CD4-positive, alpha-beta T cell treated with Interleukin-1 beta for 1 hour (primary cell): Measurements from ENCODE around the gene HUS1.
"Not testable (repeated sequence)": the region's sequence is repeated elsewhere in the genome, so short reads cannot be mapped to it uniquely, and the experiment has no call there.

ENCODE experiments used
- DNase-seq, 2 donors: peaks; one replicate each; pipeline ENCODE4 v3.0.0-alpha.2; 2020 to 2022

HUS1 gene

DNA sequence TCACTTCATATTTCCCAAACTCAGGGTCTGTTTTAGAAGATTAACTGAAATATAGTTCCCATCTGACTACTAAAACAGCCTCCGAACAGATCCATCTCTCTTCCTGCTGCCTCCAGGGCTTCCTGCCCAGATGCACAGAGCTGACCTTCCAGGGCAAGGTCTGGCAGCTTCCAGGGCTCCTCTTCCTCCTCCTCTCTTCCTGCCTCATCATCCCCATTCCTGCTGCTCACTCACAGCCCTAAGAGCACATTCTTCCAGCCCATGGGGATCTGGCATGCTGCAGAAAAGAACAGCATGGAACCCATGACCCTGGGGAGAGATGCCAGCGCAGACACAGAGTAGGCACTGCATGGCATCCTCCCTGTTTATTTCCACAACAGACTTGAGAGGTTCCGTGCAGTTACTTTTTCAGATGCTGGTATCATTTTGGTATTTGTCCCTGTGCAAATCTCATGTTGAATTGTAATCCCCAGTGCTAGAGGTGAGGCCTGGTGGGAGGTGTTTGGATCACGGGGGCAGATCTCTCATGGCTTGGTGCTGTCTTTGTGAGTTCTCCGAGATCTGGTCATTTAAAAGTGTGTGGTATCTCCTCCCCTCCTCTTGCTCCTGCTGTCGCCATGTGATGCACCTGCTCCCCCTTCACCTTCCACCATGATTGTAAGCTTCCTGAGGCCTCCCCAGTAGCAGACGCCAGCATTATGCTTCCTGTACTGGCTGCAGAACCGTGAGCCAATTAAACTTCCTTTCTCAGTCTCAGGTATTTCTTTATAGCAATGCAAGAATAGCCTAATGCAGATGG, 35.5 kb downstream of the HUS1 start:
- DNase-seq, result no peak

DNA sequence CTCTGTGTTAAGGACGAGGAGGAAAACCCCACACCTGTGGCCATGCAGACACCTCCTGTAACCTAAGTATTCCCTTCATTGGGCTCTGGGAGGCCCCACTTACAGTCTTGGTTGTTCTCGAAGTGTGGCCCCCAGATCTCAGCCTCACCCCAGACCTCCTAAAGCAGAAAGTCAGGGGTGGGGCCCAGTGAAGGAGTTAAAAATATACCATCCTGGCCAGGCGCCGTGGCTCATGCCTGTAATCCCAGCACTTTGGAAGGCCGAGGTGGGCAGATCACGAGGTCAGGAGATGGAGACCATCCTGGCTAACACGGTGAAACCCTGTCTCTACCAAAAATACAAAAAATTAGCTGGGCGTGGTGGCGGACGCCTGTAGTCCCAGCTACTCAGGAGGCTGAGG, 36.8 kb downstream of the HUS1 start:
- not testable (repeated sequence) for DNase-seq

DNA sequence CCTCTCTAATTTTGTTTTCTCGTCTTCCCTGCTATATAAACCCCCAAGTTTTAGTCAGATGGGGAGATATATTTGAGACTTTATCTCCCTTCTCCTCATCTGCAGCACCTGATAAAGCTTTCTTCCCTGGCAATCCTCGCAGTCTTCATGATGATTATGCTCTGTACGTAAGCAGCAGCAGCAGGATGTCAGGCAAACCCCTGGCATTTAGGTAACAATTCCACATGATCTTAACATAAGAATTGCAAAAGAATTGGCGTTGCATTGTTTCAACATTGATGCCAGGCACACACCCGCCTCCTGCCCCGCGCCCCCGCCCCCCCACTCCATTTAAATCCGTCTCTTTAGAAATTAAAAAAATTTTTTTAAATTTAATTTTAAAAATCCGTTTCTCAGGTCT, 37.3 kb downstream of the HUS1 start:
- no peak for DNase-seq

DNA sequence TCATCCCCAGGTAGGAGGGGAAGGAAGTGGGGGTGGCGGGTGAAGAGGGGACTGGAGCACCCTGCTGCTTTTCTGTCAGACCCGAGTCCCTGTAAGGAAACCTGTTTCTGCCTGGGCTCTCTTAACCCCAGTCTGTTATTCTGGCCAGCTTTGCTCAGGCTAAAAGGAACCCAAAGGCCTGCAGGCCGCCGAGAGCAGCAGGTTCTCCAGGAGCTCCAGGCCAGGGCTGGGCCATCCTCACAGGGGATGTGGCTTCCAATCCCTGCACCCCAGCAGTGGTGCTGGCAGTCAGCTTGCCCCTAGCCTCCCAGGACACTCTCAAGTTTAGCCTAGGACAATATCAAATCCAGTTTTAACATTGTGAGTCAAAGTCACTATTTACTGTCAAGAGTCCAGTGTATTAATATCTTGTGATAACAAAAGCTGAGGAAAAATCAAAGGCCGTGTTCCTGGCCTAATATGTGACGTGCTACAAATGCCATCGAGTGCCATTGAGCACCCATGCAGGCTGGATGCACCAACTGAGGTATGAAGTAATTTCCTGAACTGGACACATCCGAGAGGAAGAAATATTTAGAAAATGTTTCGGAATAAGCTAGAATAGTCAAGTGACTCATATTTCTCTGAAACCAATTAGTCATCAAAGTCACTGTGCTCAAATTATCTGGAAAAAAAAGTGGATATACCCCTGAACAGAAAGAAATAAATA, 38.1 kb downstream of the HUS1 start:
- DNase-seq, result peak in 1 of 2 donors; percentile 20

DNA sequence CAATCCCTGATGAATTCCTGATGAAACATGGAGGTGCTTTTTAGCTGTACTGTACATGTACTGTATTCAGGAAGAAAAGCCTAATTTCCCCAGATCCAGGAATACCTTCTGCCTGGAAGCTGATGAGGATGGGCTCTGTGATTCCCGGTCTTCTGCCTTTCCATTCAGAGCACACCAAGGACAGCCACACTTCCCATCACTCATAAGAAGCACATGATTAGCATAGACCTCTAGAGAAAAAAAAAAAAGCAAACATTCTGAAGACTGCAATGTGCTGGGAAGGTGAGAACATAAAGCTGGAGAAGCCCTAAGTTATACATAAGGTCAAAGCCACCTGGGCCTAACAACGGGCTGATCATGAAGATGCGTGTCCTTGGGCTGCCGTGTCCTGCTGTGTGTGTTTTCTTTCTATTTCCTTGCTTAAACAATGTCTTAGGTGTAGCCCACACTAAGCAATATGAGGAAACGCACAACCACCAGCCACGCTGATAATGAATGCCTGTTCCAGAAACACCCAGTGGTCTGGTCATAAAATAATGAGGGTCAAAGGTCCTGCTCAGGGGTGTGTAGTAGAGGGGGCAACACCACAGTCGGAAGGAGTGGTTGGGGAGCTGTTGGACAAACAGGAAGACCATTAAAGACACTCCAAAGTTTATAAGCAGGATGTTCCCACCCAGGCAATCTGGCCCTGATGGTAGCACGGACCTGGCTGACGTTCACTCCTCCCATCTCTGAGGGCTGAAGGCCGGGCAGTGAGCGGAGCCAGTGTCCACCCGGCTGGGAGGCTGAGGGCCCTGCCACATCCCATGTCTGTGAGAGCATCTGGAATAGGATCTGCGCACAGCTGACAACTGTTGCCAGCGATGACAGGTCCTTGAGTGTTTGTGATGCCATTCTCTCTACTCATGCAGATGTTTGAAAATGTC, 39.1 kb downstream of the HUS1 start:
- no peak for DNase-seq

DNA sequence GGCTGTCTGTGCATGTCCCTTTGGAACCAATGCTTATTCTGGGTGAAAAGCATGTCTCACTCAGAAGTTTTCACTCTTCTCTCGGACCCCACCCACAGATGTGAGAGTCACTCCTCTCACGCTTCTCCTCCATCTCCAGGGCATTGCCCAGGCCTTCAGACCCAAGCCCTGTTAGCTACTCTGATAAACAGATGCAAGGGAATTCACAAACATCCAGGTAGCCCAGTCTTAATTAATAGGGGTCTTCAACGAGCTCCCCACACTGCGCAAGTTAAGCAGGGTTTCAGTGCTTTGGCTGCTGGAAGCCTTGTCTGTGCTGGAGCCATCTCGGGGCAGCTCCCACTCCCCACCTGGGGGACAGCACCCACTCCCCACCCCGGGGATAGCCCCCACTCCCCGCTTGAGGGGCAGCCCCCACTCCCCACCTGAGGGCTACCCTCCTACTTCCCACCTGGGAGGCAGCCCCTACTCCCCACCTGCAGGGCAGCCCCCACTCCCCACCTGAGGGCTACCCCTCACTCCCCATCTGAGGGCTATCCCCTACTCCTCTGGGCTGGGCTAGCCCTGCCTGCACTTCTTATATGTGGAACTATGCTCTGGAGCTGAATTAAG, 39.9 kb downstream of the HUS1 start:
- DNase-seq, result no peak

DNA sequence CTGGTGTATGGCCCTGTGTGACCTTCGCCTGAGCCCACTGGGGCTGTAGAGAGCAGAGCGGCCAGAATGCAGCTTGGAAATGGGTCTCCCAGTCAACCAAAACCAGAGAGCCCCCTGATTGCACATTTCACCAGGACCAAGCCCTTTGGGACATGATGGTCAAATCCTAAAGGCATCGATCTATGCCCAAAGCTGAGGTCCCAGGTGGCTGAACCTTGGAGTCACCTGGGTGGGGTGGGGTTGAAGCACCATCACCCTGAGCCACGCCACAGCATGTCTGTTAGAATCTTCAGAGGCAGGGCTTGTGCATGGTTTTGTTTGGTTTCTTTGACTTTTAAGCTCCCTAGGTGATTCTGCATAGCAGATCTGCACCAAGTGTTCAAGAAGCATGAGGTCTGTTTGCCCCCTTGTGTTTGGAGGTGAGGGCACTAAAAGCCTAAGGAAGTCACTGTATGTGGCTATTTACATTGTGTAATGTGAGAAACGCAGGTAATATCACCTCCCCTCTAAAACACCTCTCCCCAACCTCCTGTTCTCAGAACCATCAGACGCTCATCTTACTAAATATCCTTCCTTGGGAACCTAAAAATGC, 40.7 kb downstream of the HUS1 start:
- DNase-seq, result no peak

DNA sequence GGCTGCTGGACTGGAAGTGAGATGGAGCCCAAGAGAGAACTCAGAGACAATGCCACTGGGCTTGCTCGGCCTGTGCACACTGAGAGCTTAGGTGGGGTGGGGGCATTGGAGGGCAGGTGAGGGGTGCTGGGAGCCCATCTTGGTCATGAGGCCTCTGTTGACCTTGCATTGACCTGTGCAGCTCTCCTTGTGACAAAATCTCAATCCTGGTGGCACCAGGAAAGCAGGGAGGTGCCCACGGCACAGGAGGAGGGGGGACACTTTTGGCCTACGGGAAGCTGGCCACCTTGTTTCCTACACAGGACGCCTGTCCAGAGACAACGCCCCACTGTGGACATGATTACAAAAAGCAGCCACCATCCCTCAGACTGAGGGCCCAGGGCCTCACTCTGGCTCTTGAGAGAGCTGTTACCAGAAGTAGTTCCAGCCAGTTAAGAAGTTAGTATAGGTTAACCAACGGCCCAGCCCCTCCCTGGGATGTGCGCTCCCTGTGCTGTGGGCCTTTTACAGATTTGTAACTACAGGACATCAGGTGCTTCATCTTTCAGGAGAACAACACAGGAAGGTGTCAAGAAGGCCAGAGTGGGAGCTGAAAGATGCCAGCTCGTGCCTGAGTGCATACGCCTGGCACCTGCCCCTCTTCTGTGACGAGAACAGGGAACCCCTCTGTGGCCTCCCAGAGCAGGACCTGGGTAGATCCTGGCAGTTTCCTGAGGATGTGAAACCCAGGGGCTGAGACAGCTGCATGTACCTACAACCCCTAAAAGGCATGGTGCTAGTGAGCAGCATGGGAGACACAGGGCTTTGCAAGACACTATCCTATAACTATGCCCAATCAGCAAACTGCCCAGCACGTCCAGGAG, 41.5 kb downstream of the HUS1 start:
- peak in 1 of 2 donors; percentile 6 for DNase-seq

DNA sequence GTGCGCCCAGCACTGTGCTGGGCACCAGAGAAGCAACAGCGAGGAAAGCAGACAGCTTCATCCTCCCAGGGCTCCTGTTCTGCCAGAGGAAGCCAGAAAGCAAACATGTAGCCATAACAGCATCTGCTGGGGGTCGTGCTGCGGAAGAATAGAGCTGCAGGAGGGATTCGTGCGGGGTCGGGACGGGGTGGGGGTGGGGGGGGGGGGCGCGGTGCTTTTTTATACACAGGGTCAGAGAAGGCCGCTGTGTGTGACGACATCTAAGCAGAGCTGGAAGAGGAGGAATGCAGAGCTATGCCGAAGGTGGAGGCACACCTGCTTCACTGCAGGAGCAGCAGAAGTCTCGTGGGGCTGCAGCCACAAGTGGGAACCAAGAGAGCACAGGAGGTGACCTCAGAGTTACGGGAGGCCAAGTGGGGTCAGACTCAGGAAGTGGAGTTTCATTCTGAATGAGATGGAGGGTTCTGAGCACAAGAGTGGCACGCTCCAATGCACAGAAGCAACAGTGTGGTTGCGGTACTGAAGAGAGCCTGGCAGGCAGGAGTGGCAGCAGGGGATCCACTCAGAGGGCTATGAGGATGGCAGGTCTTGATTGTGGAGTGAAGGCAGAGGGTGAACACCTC, 42.2 kb downstream of the HUS1 start:
- DNase-seq, result peak in 1 of 2 donors; percentile 32

DNA sequence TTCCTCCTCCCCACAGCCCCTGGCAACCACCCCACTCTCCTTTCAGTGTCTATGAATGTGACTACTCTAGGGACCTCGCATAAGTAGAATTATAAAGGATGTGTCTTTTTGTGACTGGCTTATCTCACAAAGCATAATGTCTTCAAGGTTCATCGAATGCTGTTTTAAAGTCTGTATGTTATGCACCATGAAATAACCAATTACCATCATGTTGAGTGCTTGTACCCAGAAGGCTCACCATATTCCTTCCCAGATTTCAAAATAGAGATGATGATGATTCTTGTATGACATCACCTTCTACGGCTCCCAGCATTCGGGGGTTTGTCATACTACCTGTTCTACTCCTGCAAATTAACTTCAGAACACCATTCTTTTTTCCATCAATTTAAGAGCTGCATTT, 43.1 kb downstream of the HUS1 start:
- DNase-seq, result no peak

DNA sequence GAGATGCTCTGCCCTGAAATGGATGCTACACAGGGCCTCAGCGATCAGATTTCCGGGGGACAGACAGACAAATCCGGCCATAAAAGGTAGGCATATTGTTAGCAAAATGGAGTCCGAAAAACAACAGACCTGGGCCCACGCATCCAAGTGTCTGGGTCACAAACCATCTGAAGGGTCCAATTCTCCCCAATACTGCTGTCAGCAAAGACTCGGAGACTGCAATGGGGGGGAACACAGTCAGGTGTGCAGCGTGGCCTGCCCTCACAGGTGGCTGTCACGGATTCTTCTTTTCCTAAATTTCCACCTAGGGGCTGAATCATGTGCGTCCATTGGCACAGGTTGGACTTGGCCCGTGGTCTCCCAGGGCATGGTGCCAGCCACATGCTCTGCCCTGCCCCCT, 44.1 kb downstream of the HUS1 start:
- DNase-seq, result no peak

DNA sequence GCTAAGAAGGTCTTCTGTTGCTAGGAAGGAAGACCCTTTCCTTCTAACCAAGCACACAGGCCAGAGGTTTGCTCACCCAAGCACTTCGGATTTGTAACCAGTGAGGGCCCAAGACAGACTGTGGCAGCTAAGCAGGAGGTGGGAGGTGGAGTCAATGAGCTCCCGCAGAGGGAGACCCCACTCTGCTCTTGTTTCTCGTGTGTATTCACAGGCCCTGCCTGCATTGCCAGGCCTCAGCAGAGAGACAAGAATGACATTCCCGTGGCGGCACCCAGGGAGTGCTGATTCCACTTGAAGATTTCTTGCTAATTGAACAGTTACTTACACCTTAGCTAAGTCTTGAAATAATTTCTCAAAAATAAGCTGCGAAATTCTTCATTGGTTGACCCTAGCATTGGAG, 44.6 kb downstream of the HUS1 start:
- no peak for DNase-seq

DNA sequence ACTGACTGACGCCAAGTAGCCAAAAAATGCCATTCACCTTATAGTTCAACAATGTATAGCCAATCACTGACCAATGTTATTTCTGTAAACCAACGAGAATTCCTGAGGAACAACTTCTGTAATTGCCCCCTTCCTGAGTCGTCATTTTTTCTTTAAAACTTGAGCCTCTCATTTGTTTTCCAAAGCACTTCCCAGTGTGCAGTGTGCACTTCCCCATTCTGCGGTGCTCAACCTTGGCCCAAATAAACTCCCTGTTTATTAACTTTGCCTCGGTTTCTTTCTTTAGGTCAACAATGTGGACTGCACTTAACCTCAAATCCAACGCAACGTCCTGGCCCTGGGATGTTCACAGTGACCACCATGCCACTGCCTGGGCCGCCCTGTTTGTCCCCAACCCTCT, 46.2 kb downstream of the HUS1 start:
- no peak for DNase-seq

DNA sequence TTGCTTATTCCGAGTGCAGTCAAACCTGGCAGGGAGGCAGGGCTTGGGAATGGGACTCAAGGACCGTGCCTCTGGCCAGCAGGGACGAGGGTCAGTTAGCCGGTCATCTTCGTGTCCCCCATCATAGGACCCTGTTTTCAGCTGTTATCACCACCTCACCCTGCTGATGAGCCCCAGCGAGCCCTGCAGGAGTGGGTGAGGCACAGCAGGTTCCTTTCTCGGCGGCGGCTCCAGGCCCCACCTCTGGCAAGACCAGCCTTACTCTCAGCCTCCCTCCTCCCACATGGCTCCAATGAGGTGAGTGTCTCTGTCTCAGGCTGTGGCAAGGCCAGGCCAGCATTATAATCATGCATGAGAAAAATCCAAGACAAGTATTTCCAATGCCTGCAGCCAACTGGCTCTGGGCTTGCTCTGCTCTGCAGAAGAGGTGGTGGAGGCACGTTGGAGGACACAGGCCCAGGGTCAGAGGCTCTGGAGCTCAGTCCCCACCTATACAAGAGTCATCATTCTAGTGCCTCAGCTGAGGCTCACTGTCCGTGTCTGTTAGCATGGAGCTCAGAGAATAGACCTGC, 46.9 kb downstream of the HUS1 start:
- no peak for DNase-seq

DNA sequence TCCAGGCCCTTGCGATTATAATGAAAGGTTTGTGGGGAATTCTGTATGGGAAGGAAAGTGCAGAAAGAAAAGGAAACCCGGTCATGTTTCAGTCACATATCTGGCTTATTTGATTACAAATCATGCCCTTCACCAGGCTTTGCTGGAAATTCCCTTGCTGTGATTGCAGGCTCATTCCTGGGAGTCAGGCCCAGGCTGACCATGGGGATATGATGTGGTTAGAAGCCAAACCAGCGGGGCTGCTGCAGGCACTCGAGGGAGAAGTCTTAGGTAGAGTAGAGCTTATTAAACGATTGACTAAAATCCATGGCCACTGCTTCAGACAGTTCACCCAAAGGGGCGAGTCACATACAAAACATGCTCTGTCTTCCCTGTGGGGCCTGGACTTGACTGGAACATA, 47.4 kb downstream of the HUS1 start:
- DNase-seq, result no peak

DNA sequence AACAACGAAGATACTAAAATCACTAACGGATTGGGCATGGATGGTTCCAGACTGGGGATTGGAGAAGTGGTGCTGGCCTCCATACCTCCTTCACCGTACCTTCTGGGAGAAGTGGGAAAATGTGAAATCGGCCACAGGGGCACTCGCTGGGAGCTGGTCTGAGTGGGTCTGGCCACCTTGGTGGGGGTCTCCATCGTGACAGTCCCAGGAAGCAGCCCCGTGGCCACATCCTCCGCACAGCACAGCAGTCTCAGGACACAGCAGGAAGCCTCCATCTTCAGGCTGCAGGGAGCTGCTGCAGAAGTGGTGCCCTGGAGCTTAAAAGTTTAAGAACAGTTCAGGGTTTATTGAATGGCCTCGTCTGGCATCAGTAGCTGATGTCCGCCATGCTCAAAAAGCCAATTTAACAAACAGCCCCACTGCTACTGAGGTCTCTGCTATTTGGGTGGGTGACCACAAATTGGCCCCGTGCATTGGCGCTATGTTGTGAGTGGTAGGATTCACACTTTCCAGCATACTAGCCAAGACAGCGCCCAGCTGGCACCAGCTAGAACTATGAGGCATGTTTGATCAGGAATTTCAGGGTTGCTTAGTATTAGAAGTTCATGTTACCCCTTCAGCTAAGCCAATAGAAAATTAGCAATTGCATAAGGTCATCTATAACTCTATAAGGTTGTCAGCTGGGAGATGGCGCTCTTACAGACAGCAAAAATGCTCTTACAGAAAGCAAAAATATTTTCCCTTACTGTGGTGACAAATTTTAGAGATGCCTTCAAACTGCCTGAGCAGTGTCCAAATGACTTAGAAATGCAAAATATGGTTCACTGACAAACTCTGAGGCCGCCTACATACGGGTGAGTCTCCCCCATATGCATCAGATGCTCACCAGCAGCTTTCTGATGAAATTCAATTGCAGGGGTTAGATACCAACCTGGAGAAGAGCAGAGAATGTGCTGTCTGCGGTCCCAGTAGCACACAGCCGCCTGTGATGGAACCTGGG, 48.1 kb downstream of the HUS1 start:
- no peak for DNase-seq

DNA sequence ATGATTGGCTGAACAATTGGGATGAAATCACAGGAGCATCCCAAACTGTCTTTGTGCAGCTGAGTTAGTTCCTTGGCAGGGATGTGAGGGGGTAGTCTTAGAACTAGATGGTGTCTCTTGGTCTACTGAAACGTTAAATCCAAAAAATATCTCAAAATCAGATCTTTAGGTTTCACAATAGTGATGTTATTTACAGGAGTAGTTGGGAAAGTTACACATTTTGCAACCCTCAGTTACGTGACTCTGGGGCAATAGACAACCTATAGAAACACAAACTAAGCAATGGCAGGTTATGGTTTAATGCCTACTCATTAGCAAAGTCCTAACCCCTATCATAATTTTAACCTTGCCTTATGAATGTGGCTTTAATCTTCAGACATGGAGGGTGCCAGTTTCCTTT, 55.1 kb downstream of the HUS1 start:
- DNase-seq, result no peak

DNA sequence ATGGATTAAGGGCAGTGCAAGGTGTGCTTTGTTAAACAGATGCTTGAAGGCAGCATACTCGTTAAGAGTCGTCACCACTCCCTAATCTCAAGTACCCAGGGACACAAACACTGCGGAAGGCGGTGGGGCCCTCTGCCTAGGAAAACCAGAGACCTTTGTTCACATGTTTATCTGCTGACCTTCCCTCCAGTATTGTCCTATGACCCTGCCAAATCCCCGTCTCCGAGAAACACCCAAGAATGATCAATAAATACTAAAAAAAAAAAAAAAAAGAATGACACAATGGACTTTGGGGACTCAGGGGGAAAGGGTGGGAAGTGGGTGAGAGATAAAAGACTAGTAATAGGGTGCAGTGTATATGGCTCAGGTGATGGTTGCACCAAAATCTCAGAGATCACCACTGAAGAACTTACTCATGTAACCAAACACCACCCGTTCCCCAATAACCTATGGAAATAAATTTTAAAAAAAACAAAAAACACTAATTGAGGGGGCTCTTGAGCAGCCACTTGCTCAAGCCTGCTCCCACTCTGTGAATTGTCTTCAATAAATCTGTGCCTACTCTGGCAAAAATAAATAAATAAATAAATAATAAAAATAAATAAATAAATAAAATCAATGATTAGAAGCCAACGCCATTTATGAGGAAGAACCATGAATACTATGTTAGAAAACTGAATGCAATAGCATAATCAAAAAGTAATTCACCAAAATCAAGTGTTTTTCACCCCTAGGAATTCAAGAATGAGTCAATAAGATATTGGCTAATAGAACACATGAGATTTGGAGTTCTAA, 56.1 kb downstream of the HUS1 start:
- not testable (repeated sequence) for DNase-seq
